ENCODE measurements around the gene MATCAP1. TPM values are rescaled to one million over a fixed set of nuclear protein-coding genes. Genes with fewer than 3 reads are reported as not detected.
A peak's percentile ranks its signal among the peaks of the same experiment; 100 is the strongest.

MATCAP1 gene
- total and polyA plus RNA-seq, 2 of the 8 experiments (the other 6 are each of a cell fraction or from before 2014, with no cell fraction given): 22.9 to 27.5 TPM

GRCh38 chr16:67177743-67178699 is 5.7 kb downstream of the MATCAP1 start (continued):
- peak; percentile 50; the same call in 1 of the 2 replicates for TF ChIP-seq TBP (IDR thresholded peaks at IDR 0.05; ENCODE audit: low read depth, low read length)
- peak; percentile 79; the same call in 1 of the 2 replicates for TF ChIP-seq TCF12 (IDR thresholded peaks at IDR 0.05; ENCODE audit: low read depth, low read length)
- TF ChIP-seq RXRA (IDR thresholded peaks at IDR 0.05; ENCODE audit: insufficient read depth, low read depth, low read length): no peak
- TF ChIP-seq EZH2 (IDR thresholded peaks at IDR 0.05; ENCODE audit: low read depth, low read length, severe bottlenecking): peak; percentile 37
- TF ChIP-seq POLR2AphosphoS5 (IDR thresholded peaks at IDR 0.05; ENCODE audit: low read depth, low read length): peak; percentile 48; the same call in 1 of the 2 replicates
- TF ChIP-seq SIX5 (IDR thresholded peaks at IDR 0.05; ENCODE audit: low read depth, low read length): no peak
- no peak; the same call in 1 of the 2 replicates for TF ChIP-seq RBBP5 (IDR thresholded peaks at IDR 0.05; ENCODE audit: borderline replicate concordance, low read depth, low read length)
- no peak for TF ChIP-seq USF2 (IDR thresholded peaks at IDR 0.05; ENCODE audit: low read length)
- TF ChIP-seq RAD21 (IDR thresholded peaks at IDR 0.05 in 1 of 2, conservative IDR thresholded peaks at IDR 0.05 in 1 of 2; ENCODE audit: low read depth in 2 of 2, low read length in 2 of 2): no peak
- TF ChIP-seq NRF1 (IDR thresholded peaks at IDR 0.05; ENCODE audit: low read depth, low read length): peak; percentile 50
- no peak for TF ChIP-seq GTF2F1 (IDR thresholded peaks at IDR 0.05; ENCODE audit: borderline replicate concordance, low read depth, low read length)
- no peak for TF ChIP-seq SP4 (IDR thresholded peaks at IDR 0.05; ENCODE audit: low read length)
- peak; percentile 89 for TF ChIP-seq CREB1 (IDR thresholded peaks at IDR 0.05)
- no peak for TF ChIP-seq CBX5 (IDR thresholded peaks at IDR 0.05; ENCODE audit: low read depth, low read length)
- no peak for TF ChIP-seq CTCF (IDR thresholded peaks at IDR 0.05; ENCODE audit: control extremely low read depth in 1 of 3, insufficient read depth in 1 of 3, low read depth in 1 of 3, low read length in 3 of 3)
- TF ChIP-seq E2F6 (IDR thresholded peaks at IDR 0.05): peak; percentile 67
- no peak for TF ChIP-seq EGR1 (IDR thresholded peaks at IDR 0.05; ENCODE audit: borderline replicate concordance, low read depth, low read length)
